ENCODE measurements around the gene TOMM40. TPM values are rescaled to one million over a fixed set of nuclear protein-coding genes. Genes with fewer than 3 reads are reported as not detected.
A peak's percentile ranks its signal among the peaks of the same experiment; 100 is the strongest.
"Not testable (repeated sequence)": the region's sequence is repeated elsewhere in the genome, so short reads cannot be mapped to it uniquely, and the experiment has no call there.

TOMM40 gene
- total RNA-seq, 1 donor, result 30.2 TPM

DNA sequence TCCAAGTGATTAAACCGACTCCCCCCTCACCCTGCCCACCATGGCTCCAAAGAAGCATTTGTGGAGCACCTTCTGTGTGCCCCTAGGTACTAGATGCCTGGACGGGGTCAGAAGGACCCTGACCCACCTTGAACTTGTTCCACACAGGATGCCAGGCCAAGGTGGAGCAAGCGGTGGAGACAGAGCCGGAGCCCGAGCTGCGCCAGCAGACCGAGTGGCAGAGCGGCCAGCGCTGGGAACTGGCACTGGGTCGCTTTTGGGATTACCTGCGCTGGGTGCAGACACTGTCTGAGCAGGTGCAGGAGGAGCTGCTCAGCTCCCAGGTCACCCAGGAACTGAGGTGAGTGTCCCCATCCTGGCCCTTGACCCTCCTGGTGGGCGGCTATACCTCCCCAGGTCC is 16.6 kb downstream of the TOMM40 start:
- TF ChIP-seq, protein P1, sequence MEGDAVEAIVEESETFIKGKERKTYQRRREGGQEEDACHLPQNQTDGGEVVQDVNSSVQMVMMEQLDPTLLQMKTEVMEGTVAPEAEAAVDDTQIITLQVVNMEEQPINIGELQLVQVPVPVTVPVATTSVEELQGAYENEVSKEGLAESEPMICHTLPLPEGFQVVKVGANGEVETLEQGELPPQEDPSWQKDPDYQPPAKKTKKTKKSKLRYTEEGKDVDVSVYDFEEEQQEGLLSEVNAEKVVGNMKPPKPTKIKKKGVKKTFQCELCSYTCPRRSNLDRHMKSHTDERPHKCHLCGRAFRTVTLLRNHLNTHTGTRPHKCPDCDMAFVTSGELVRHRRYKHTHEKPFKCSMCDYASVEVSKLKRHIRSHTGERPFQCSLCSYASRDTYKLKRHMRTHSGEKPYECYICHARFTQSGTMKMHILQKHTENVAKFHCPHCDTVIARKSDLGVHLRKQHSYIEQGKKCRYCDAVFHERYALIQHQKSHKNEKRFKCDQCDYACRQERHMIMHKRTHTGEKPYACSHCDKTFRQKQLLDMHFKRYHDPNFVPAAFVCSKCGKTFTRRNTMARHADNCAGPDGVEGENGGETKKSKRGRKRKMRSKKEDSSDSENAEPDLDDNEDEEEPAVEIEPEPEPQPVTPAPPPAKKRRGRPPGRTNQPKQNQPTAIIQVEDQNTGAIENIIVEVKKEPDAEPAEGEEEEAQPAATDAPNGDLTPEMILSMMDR (IDR thresholded peaks at IDR 0.05; ENCODE audit: insufficient read depth, low read length), result no peak
- no peak for DNase-seq (ENCODE audit: low read depth)
- H3K4me3 ChIP-seq (ENCODE audit: low read depth, low read length), result no peak overlapping the region

DNA sequence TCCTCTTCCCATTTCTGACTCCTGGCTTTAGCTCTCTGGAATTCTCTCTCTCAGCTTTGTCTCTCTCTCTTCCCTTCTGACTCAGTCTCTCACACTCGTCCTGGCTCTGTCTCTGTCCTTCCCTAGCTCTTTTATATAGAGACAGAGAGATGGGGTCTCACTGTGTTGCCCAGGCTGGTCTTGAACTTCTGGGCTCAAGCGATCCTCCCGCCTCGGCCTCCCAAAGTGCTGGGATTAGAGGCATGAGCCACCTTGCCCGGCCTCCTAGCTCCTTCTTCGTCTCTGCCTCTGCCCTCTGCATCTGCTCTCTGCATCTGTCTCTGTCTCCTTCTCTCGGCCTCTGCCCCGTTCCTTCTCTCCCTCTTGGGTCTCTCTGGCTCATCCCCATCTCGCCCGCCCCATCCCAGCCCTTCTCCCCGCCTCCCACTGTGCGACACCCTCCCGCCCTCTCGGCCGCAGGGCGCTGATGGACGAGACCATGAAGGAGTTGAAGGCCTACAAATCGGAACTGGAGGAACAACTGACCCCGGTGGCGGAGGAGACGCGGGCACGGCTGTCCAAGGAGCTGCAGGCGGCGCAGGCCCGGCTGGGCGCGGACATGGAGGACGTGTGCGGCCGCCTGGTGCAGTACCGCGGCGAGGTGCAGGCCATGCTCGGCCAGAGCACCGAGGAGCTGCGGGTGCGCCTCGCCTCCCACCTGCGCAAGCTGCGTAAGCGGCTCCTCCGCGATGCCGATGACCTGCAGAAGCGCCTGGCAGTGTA is 17.2 kb downstream of the TOMM40 start:
- TF ChIP-seq, protein P1 (IDR thresholded peaks at IDR 0.05; ENCODE audit: insufficient read depth, low read length), result no peak
- DNase-seq (ENCODE audit: low read depth), result no peak
- no peak overlapping the region for H3K4me3 ChIP-seq (ENCODE audit: low read depth, low read length)

- H3K4me3 ChIP-seq (ENCODE audit: low read depth, low read length), result no peak overlapping the region
- no peak for DNase-seq (ENCODE audit: low read depth)
- TF ChIP-seq, protein P1 (IDR thresholded peaks at IDR 0.05; ENCODE audit: insufficient read depth, low read length), result no peak
These were observed 17.8 kb downstream of the TOMM40 start for GRCh38 chr19:44908836-44909261.

- TF ChIP-seq, protein P1 (IDR thresholded peaks at IDR 0.05; ENCODE audit: insufficient read depth, low read length), result no peak
- H3K4me3 ChIP-seq (ENCODE audit: low read depth, low read length), result no peak overlapping the region
- DNase-seq (ENCODE audit: low read depth), result no peak
These were observed 18.7 kb downstream of the TOMM40 start for GRCh38 chr19:44909775-44910174.

GRCh38 chr19:44911896-44912295 is 20.8 kb downstream of the TOMM40 start:
- not testable (repeated sequence) for DNase-seq (ENCODE audit: low read depth); H3K4me3 ChIP-seq (ENCODE audit: low read depth, low read length)

- no peak overlapping the region for H3K4me3 ChIP-seq (ENCODE audit: low read depth, low read length)
- DNase-seq (ENCODE audit: low read depth), result no peak
- TF ChIP-seq, protein P1 (IDR thresholded peaks at IDR 0.05; ENCODE audit: insufficient read depth, low read length), result no peak
These were observed 21.8 kb downstream of the TOMM40 start for GRCh38 chr19:44912854-44913253.

DNA sequence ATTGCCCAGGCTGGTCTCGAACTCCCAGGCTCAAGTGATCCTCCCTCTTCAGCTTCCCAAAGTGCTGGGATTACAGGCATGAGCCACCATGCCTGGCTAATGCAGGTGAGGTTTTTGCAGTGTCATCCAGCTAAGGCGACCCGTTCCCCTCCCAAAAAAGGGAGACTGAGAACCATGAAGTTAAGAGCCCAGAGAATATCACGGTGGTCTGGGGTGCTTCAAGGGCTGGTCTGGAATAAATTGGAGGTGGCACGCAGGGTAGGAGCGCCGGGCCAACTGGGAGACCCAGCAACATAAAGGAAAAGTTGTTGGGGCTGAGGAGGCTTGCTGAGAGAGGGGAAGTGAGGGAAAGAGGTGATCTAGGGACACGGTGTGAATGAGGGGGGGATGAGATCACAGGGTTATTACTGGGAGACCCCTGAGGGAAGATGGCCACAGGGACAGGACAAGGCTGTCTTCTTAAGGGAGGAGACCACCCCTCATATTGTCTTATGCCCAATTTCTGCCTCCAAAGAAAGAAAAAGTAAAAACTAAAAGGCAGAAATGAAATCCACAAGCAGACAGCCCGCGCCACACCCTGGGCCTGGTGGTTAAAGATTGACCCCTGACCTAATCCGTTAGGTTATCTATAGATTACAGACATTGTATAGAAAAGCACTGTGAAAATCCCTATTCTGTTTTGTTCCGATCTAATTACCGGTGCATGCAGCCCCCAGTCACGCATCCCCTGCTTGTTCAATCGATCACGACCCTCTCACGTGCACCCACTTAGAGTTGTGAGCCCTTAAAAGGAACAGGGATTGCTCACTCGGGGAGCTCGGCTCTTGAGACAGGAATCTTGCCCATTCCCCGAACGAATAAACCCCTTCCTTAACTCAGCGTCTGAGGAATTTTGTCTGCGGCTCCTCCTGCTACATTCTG is 22.7 kb downstream of the TOMM40 start:
- not testable (repeated sequence) for H3K4me3 ChIP-seq (ENCODE audit: low read depth, low read length); DNase-seq (ENCODE audit: low read depth)

- peak within 1 kb of the TSS; percentile 68 for H3K4me3 ChIP-seq (ENCODE audit: low read depth, low read length)
- peak; percentile 75 for DNase-seq (ENCODE audit: low read depth)
These were observed 23.6 kb downstream of the TOMM40 start, which contains the start of gene APOC1 for GRCh38 chr19:44914433-44915206. APOC1 (plus strand) TSS chr19:44914608; CDS start chr19:44914892, 284 bp downstream.

Data from fibroblast of the aortic adventitia (primary cell).